ENCODE measurements around the gene ARL4C. TPM values are rescaled to one million over a fixed set of nuclear protein-coding genes. Genes with fewer than 3 reads are reported as not detected.

The ARL4C gene
- total RNA-seq, 1 donor from 2014 or later = 24.4 TPM

GRCh38 chr2:234447189-234447588, 49.7 kb downstream of the ARL4C start:
- no peak for DNase-seq (ENCODE audit: low spot score)

GRCh38 chr2:234446404-234447076, 50.3 kb downstream of the ARL4C start:
- DNase-seq (ENCODE audit: low spot score) = peak; percentile 82

DNA sequence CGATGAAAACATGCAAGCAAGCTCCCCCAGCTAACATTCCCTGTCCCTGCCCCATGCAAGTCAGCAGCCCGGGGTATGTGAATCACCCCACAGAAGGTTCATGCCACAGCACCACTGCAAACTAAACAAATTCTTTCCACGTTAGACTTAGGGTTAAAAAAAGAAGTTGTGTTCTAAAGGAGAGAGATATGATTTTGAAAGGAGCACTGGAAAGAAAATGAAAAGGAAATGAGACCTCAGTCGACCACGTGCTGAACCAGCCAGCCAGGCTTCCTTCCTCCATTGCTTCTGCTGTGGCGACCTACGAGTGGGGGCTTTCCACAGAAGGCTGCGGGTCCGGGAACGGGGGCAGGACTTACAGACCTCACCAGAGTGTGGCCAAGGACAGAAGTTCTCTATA, 52.0 kb downstream of the ARL4C start:
- DNase-seq (ENCODE audit: low spot score) = no peak

DNA sequence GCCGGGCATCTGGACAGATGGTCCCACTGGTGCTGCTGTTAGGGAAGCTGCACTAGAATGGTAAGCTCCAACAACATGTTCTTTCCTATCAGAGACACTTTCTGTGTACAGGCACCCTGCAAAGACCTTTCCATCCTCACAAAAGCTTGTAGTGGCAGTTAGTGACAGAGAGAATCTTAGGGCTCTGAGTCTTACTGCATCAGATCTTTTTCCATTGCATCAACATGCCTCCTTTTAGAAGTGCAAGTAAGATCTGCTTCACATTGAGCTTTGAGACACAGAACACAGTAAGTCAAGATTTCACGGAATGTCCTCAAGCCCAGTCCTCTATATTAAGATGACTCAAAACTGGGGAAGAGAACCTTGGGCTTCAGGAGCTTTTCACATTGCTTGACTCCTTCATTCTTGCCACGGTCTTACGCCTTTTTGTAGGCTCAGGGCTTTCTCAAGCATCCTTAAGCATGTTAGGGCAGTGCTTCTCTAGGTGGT, 52.6 kb downstream of the ARL4C start:
- no peak for DNase-seq (ENCODE audit: low spot score)
